Naive thymus-derived CD4-positive, alpha-beta T cell (primary cell): ENCODE measurements around the gene MSMP. TPM values are rescaled to one million over a fixed set of nuclear protein-coding genes. Genes with fewer than 3 reads are reported as not detected.

Experiments used
- ATAC-seq: fragments of 150-1000 bp; cut with Tn5 transposase; 2 replicates; pipeline ENCODE4 v1.10.0; 2021; ENCODE audit warnings: mild to moderate bottlenecking, moderate library complexity
- CTCF ChIA-PET: fragments of 350-600 bp; sonication (Branson Sonifier 250); formaldehyde crosslinking; loops from one replicate; lab custom pipeline; 2021; ENCODE audit warnings: antibody characterized with exemption; lab: Charles Lee
- POLR2A ChIA-PET: fragments of 350-600 bp; sonication (Branson Sonifier 250); formaldehyde crosslinking; loops from one replicate; lab custom pipeline; 2021; ENCODE audit warnings: antibody characterized with exemption, inconsistent platforms; lab: Charles Lee
- DNase-seq, 9 donors: peaks; one replicate each; pipeline versions ENCODE4 v3.0.0 to v3.0.0-alpha.2; 2020 to 2022; ENCODE audit warnings: mixed read lengths in 1 of 9
- H3K27ac ChIP-seq: one replicate; pipeline ENCODE4 v1.7.0; 2013; ENCODE audit warnings: mild to moderate bottlenecking, low read depth, low read length, moderate library complexity
- H3K27me3 ChIP-seq, 2 donors: one replicate each; pipeline ENCODE4 v1.7.0; 2013; ENCODE audit warnings: low read length in 2 of 2, mild to moderate bottlenecking in 2 of 2, moderate library complexity in 2 of 2; ENCODE audit not compliant: control insufficient read depth in 2 of 2, insufficient read depth in 2 of 2
- H3K36me3 ChIP-seq, 3 experiments: 1 replicate in 2 of 3; 2 replicates in 1 of 3; pipeline ENCODE4 v1.7.0; 2013; ENCODE audit warnings: low read length in 3 of 3, mild to moderate bottlenecking in 3 of 3, moderate library complexity in 1 of 3; ENCODE audit not compliant: insufficient read depth in 3 of 3, control insufficient read depth in 2 of 3
- H3K4me1 ChIP-seq, 2 donors: one replicate each; pipeline ENCODE4 v1.7.0; 2013; ENCODE audit warnings: low read length in 2 of 2, mild to moderate bottlenecking in 2 of 2, moderate library complexity in 1 of 2; ENCODE audit not compliant: control insufficient read depth in 2 of 2, insufficient read depth in 2 of 2
- H3K4me3 ChIP-seq: 2 replicates; pipeline ENCODE4 v1.7.0; 2013; ENCODE audit warnings: mild to moderate bottlenecking, low read length
- H3K9me3 ChIP-seq, 3 experiments: 1 replicate in 2 of 3; 2 replicates in 1 of 3; pipeline ENCODE4 v1.7.0; 2013; ENCODE audit warnings: low read length in 3 of 3; ENCODE audit not compliant: control insufficient read depth in 2 of 3
- H3K27ac Mint-ChIP-seq, 9 donors: one replicate each; pipeline ENCODE4 v1.8.0; 2020 to 2022; ENCODE audit warnings: mixed read lengths in 9 of 9, mild to moderate bottlenecking in 8 of 9, moderate library complexity in 5 of 9, inconsistent platforms in 2 of 9
- H3K27me3 Mint-ChIP-seq, 5 donors: one replicate each; pipeline ENCODE4 v1.8.0; 2021 to 2022; ENCODE audit warnings: mixed read lengths in 5 of 5, mild to moderate bottlenecking in 1 of 5
- H3K36me3 Mint-ChIP-seq, 5 donors: one replicate each; pipeline ENCODE4 v1.8.0; 2020 to 2022; ENCODE audit warnings: mixed read lengths in 5 of 5, mild to moderate bottlenecking in 3 of 5, inconsistent platforms in 1 of 5
- H3K4me1 Mint-ChIP-seq, 7 donors: one replicate each; pipeline ENCODE4 v1.8.0; 2020 to 2022; ENCODE audit warnings: mixed read lengths in 7 of 7, mild to moderate bottlenecking in 3 of 7, inconsistent platforms in 1 of 7
- H3K4me3 Mint-ChIP-seq, 10 donors: one replicate each; pipeline ENCODE4 v1.8.0; 2020 to 2022; ENCODE audit warnings: mild to moderate bottlenecking in 10 of 10, mixed read lengths in 10 of 10, moderate library complexity in 6 of 10, inconsistent platforms in 2 of 10
- H3K9me3 Mint-ChIP-seq, 11 donors: one replicate each; pipeline ENCODE4 v1.8.0; 2020 to 2022; ENCODE audit warnings: mixed read lengths in 11 of 11, mild to moderate bottlenecking in 4 of 11, inconsistent platforms in 1 of 11, moderate library complexity in 1 of 11
- intact Hi-C, 2 donors: fragments of 100-400 bp; cut with micrococcal nuclease; formaldehyde crosslinking; loops; one replicate each; pipeline ENCODE4 v1.15.1; 2023
- polyA plus RNA-seq, 2 donors: library from polyadenylated mRNA; unstranded; fragments of 300-500 nt; fragmentation: Illumina TruSeq; gene quantifications; one replicate each; pipeline ENCODE4 v1.2.3, GENCODE V29; 2021
- total RNA-seq, 6 experiments: library from RNA in 5 of 6; stranded (reverse) in 5 of 6; gene quantifications; 1 replicate in 5 of 6; 2 replicates in 1 of 6; pipeline ENCODE4 v1.2.3 and lab custom pipeline; 2021 to 2026

MSMP gene
- total and polyA plus RNA-seq, 7 experiments from 2014 or later, result 0.48 to 0.84 (median 0.61) TPM; not detected in 4

DNA sequence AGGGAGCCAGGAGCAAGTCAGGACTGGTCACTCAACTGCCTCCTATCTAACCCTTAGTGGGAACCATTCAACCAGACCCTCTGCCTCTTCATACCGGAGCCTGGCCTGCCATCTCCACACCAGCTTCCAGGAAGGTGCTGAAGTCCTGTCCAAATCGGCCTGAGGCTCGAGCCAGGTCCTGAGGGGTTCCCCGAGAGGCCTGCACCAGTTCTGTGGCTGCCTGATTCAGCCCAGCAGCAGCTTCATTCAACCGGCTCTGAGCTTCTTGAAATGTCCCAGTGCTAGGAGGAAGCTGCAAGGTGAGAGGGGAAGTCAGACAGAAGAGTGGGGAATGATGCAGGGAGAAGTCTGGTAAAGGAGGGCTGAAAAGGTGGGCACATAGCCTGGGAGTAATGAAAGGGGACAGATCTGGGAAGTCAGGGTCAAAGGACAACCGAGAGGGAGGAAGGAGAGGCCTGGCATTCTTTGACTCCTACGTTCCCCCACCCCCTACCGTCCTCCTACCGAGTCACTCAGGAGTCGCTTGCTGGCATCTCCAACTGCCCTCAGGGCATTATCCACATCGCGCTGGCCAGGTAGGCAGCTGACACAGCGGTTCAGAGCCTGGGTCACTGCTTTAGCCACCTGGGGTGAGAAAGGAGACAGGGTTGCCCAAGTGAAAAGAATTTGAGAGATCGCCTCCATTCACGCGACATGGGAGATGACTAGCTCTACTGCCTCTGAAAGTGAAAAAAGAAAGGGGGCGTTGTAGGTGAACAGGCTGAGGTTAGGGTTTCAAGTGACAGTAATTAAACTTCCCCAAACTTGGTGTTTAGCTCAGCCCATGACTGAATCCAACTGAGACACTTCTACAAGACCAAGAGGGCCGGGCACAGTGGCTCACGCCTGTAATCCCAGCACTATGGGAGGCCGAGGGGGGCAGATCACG is 42.3 kb downstream of the MSMP start:
- ChIA-PET POLR2A (interaction anchor here (0.6 to 1.4 kb wide), 3 partner anchors 10 to 24 kb away, joined by 3 read pairs; no protein-coding TSS in a partner anchor), CTCF (interaction anchor here (0.6 to 1.5 kb wide), 3 partner anchors 9 to 342 kb away, joined by 3 to 5 read pairs (median 3); no protein-coding TSS in a partner anchor)
- no peak for ATAC-seq
- intact Hi-C loops, result no loop called here
- Mint-ChIP-seq H3K9me3 (peaks cover 0 to 1% (median 0%) of the 10 kb centered on the region in 11 donors), H3K36me3 (peaks cover 29 to 75% (median 40%) of the 10 kb centered on the region in 5 donors), H3K4me3 (no peak overlapping the region), H3K4me1 (peaks cover 0 to 6% (median 0%) of the 10 kb centered on the region in 7 donors), H3K27me3 (no peaks in the 10 kb centered on the region), H3K27ac (peak overlapping the region in 1 of 9 donors; percentile 2)
- DNase-seq, result no peak
- peaks cover 31 to 95% (median 63%) of the 10 kb centered on the region in 3 experiments for H3K36me3 ChIP-seq
- no peaks in the 10 kb centered on the region for H3K9me3 ChIP-seq
- H3K4me1 ChIP-seq, result no peaks in the 10 kb centered on the region
- H3K27me3 ChIP-seq, result no peaks in the 10 kb centered on the region
- no peak overlapping the region for H3K27ac ChIP-seq
- no peak overlapping the region for H3K4me3 ChIP-seq

DNA sequence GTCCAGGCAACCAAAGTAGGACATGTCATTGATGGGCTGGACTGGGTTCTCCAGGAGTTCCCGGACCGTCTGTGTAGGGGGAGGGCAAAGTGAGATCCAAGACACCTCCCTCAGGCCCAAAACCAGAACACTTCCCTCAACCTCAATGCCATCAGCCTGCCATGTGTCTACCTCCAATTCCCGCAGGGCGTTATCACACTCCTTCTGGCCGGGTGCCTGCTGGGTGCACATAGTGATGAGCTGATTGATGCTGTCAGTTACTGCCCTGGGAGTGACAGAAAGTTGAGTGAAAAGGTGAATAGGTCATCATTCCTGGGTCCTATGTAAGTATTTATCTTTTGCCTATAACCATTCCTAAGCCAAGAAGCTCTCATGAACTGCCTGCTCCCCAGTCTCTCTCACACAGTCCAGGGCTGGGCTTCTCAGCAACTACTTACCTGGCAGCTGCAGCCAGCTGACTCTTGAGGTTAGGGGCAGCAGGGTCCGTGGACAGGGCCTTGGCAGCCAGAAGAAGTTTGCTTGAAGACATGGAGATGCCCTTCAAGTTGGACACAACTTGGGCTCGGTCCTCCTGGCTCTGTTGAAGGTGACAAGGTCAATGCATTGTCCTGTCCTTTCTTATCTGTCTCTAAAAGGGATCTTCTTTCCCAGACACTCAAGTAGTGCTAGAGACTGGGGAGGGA is 43.1 kb downstream of the MSMP start:
- Histone ChIP-seq H3K4me3 (no peak overlapping the region), H3K27ac (no peak overlapping the region), H3K9me3 (no peaks in the 10 kb centered on the region), H3K27me3 (no peaks in the 10 kb centered on the region), H3K36me3 (peaks cover 33 to 95% (median 63%) of the 10 kb centered on the region in 3 experiments), H3K4me1 (no peaks in the 10 kb centered on the region)
- H3K4me1 Mint-ChIP-seq, result peaks cover 0 to 8% (median 0%) of the 10 kb centered on the region in 7 donors
- POLR2A ChIA-PET, result interaction anchor here (0.6 to 1.4 kb wide), 2 partner anchors 9 to 23 kb away, joined by 3 read pairs; no protein-coding TSS in a partner anchor
- intact Hi-C loops, result no loop called here
- H3K36me3 Mint-ChIP-seq, result peaks cover 26 to 72% (median 37%) of the 10 kb centered on the region in 5 donors
- H3K27me3 Mint-ChIP-seq, result no peaks in the 10 kb centered on the region
- H3K9me3 Mint-ChIP-seq, result peaks cover 0 to 3% (median 0%) of the 10 kb centered on the region in 11 donors
- H3K27ac Mint-ChIP-seq, result peak overlapping the region in 1 of 9 donors; percentile 2
- CTCF ChIA-PET, result no interaction called here
- ATAC-seq (no peak), DNase-seq (no peak)
- no peak overlapping the region for H3K4me3 Mint-ChIP-seq

DNA sequence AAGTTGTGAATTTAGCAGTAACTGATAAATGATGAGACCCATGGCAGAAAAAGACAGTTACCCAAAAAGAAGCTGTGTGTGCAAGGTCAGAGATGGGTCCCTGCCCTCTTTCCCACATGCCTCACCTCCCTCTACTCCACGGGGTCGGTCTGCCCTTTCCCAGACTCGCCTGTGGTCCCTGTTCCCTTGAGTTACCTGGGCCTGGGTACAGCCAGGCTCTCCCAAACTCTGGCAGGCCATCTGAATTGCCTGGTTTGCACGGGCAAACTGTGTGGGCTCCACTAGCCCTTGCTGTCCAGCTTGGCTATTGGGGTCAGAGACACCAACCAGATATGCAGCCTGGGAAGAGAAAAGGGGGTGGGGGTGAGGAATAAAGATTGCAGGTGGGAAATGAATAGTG is 45.9 kb downstream of the MSMP start:
- Histone ChIP-seq H3K36me3 (peaks cover 54 to 95% (median 65%) of the 10 kb centered on the region in 3 experiments), H3K4me1 (no peaks in the 10 kb centered on the region), H3K27ac (no peak overlapping the region), H3K27me3 (no peaks in the 10 kb centered on the region), H3K9me3 (no peaks in the 10 kb centered on the region), H3K4me3 (no peak overlapping the region)
- ChIA-PET CTCF (interaction anchor here (0.5 to 1.1 kb wide), 3 partner anchors 12 to 53 kb away, joined by 3 to 5 read pairs (median 4); no protein-coding TSS in a partner anchor), POLR2A (no interaction called here)
- Mint-ChIP-seq H3K4me3 (no peak overlapping the region), H3K4me1 (peaks cover 0 to 7% (median 0%) of the 10 kb centered on the region in 7 donors), H3K9me3 (peaks cover 0 to 2% (median 0%) of the 10 kb centered on the region in 11 donors), H3K27ac (peak overlapping the region in 3 of 9 donors; percentile 10 to 81 (median 14)), H3K36me3 (peaks cover 29 to 72% (median 44%) of the 10 kb centered on the region in 5 donors), H3K27me3 (no peaks in the 10 kb centered on the region)
- no peak for DNase-seq
- ATAC-seq, result no peak
- intact Hi-C loops, result no loop called here

DNA sequence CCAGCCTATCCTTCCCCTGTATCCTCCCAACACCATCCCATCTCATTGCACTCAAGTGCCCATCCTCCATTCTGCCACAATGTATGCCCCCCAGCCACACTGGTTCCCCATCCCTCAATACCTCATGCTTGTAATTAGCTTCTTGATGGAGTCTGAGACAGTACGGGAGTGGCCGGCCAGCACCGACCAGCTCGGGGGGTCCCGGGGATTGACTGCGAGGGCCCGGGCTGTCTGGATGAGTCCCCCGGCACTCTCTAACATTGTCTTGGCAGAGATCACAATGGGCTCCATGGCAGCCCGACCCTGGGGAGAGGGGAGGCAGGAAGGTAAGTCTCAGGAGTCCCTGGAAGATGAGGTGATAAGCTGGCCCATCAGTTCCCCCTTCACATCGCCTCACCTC is 47.1 kb downstream of the MSMP start:
- H3K4me1 Mint-ChIP-seq, result peaks cover 0 to 8% (median 0%) of the 10 kb centered on the region in 7 donors
- DNase-seq (no peak), ATAC-seq (no peak)
- Histone ChIP-seq H3K36me3 (peaks cover 55 to 95% (median 62%) of the 10 kb centered on the region in 3 experiments), H3K27me3 (no peaks in the 10 kb centered on the region), H3K4me3 (no peak overlapping the region), H3K4me1 (no peaks in the 10 kb centered on the region), H3K27ac (peak overlapping the region; percentile 32), H3K9me3 (no peaks in the 10 kb centered on the region)
- no peak overlapping the region for H3K4me3 Mint-ChIP-seq
- no peaks in the 10 kb centered on the region for H3K27me3 Mint-ChIP-seq
- H3K9me3 Mint-ChIP-seq, result peaks cover 0 to 2% (median 0%) of the 10 kb centered on the region in 11 donors
- peak overlapping the region in 7 of 9 donors; percentile 28 to 80 (median 61) for H3K27ac Mint-ChIP-seq
- H3K36me3 Mint-ChIP-seq, result peaks cover 30 to 70% (median 44%) of the 10 kb centered on the region in 5 donors
- CTCF ChIA-PET, result interaction anchor here (2.2 kb wide), 1 partner anchor 10 kb away, joined by 11 read pairs; no protein-coding TSS in a partner anchor
- POLR2A ChIA-PET, result interaction anchor here (3.1 kb wide), 1 partner anchor 11 kb away, joined by 9 read pairs; no protein-coding TSS in a partner anchor
- intact Hi-C loops, result no loop called here

DNA sequence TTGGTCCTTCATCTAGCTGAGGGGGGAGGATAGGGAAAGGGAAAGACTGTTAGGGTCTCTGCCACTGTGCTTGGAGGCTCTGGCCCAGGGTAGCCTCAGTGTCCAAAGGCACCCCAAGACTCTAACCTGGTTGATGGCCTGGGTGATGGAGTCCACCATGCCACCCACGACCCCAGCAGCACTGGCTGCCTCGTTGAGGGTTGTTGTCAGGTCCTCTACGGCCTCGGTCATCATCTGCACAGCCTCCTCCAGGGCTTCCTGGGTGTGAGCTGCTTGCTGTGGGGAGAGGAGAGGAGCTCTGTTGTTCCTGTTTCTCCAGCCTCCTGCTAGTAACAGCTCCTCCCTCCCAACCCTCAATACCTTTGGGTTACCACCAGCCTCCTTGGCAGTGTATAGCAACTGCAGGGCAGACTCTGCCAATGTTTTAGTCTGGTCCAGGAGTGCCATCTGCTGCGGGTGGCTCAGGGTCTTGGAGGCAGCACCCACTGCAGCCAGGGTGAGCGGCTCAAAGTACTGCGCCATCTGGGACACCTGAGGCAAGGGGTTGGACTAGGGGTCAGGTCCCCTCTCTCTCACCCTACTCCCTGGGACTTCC is 48.1 kb downstream of the MSMP start:
- Mint-ChIP-seq H3K4me1 (peaks cover 0 to 8% (median 0%) of the 10 kb centered on the region in 7 donors), H3K9me3 (peaks cover 0 to 2% (median 0%) of the 10 kb centered on the region in 11 donors), H3K4me3 (no peak overlapping the region), H3K27ac (no peak overlapping the region), H3K36me3 (peaks cover 30 to 61% (median 41%) of the 10 kb centered on the region in 5 donors), H3K27me3 (no peaks in the 10 kb centered on the region)
- no peak for DNase-seq
- intact Hi-C loops, result no loop called here
- H3K27me3 ChIP-seq, result no peaks in the 10 kb centered on the region
- CTCF ChIA-PET, result interaction anchor here (1.0 to 2.2 kb wide), 3 partner anchors 9 to 48 kb away, joined by 3 to 11 read pairs (median 4); partner anchors contain the start of genes CCDC107 and RMRP
- H3K4me1 ChIP-seq, result no peaks in the 10 kb centered on the region
- peaks cover 56 to 95% (median 65%) of the 10 kb centered on the region in 3 experiments for H3K36me3 ChIP-seq
- POLR2A ChIA-PET, result interaction anchor here (3.1 kb wide), 1 partner anchor 10 kb away, joined by 9 read pairs; no protein-coding TSS in a partner anchor
- no peaks in the 10 kb centered on the region for H3K9me3 ChIP-seq
- no peak for ATAC-seq
- no peak overlapping the region for H3K4me3 ChIP-seq
- no peak overlapping the region for H3K27ac ChIP-seq
